GM04504 (cell line): Measurements from ENCODE around the gene PLXNB2.
"Not testable (repeated sequence)": the region's sequence is repeated elsewhere in the genome, so short reads cannot be mapped to it uniquely, and the experiment has no call there.

Source experiments
- DNase-seq: peaks from one replicate; pipeline ENCODE4 v3.0.0-alpha.2; 2012; ENCODE audit warnings: low read depth

Gene PLXNB2

GRCh38 chr22:50325444-50326224, 18.2 kb upstream of the PLXNB2 start:
- DNase-seq: no peak

- DNase-seq: no peak
Observed at GRCh38 chr22:50323900-50324299, 16.5 kb upstream of the PLXNB2 start.

GRCh38 chr22:50322382-50323104, 15.1 kb upstream of the PLXNB2 start:
- not testable (repeated sequence) for DNase-seq

GRCh38 chr22:50320671-50321325, 13.4 kb upstream of the PLXNB2 start:
- DNase-seq: no peak

- DNase-seq: no peak
Observed at GRCh38 chr22:50320116-50320515, 12.7 kb upstream of the PLXNB2 start.

- DNase-seq: no peak
Observed at GRCh38 chr22:50319503-50319951, 12.1 kb upstream of the PLXNB2 start.

GRCh38 chr22:50318698-50319411, 11.4 kb upstream of the PLXNB2 start:
- no peak for DNase-seq

- no peak for DNase-seq
Observed at GRCh38 chr22:50318356-50318697, 10.9 kb upstream of the PLXNB2 start.

GRCh38 chr22:50317674-50318073, 10.2 kb upstream of the PLXNB2 start:
- DNase-seq: no peak

- DNase-seq: no peak
Observed at GRCh38 chr22:50317178-50317577, 9.7 kb upstream of the PLXNB2 start.

- no peak for DNase-seq
Observed at GRCh38 chr22:50316114-50317065, 8.9 kb upstream of the PLXNB2 start.

- DNase-seq: no peak
Observed at GRCh38 chr22:50315289-50316113, 8.1 kb upstream of the PLXNB2 start.

- DNase-seq: no peak
Observed at GRCh38 chr22:50314455-50315288, 7.2 kb upstream of the PLXNB2 start.

- no peak for DNase-seq
Observed at GRCh38 chr22:50314081-50314454, 6.6 kb upstream of the PLXNB2 start.

GRCh38 chr22:50313600-50313999, 6.2 kb upstream of the PLXNB2 start:
- no peak for DNase-seq

- DNase-seq: no peak
Observed at GRCh38 chr22:50313021-50313420, 5.6 kb upstream of the PLXNB2 start.

- DNase-seq: no peak
Observed at GRCh38 chr22:50312371-50312770, 4.9 kb upstream of the PLXNB2 start.

- no peak for DNase-seq
Observed at GRCh38 chr22:50311606-50312351, 4.3 kb upstream of the PLXNB2 start.
